Gastrocnemius medialis (tissue), 4 donors: ENCODE measurements around the gene DBNL.

Experiments
- CTCF ChIP-seq, 5 experiments: fragments of 450-650 bp in 3 of 5; fragments of 200-600 bp in 2 of 5; sonication (generic) in 2 of 5; IDR thresholded peaks in 4 of 5; conservative IDR thresholded peaks in 1 of 5; 1 replicate in 4 of 5; 2 replicates in 1 of 5; pipeline ENCODE4 v1.5.1; 2016 to 2019; ENCODE audit warnings: antibody characterized with exemption in 5 of 5, mild to moderate bottlenecking in 3 of 5, moderate library complexity in 3 of 5
- POLR2A ChIP-seq, 2 donors: fragments of 450-650 bp; IDR thresholded peaks; one replicate each; pipeline ENCODE4 v1.6.1; 2017; ENCODE audit warnings: antibody characterized with exemption in 2 of 2, mild to moderate bottlenecking in 2 of 2, moderate library complexity in 2 of 2

GRCh38 chr7:44068054-44068453 is 23.6 kb downstream of the DBNL start:
- TF ChIP-seq CTCF (IDR thresholded peaks at IDR 0.05 in 4 of 5, conservative IDR thresholded peaks at IDR 0.05 in 1 of 5) (no peak), POLR2A (IDR thresholded peaks at IDR 0.05) (no peak)
